Cardiac fibroblast (primary cell): ENCODE data around the gene SLC27A5.
A peak's percentile ranks its signal among the peaks of the same experiment; 100 is the strongest.

Experiments
- DNase-seq, 2 donors: peaks; one replicate each; pipeline versions ENCODE4 v3.0.0 to v3.0.0-alpha.2; 2010; ENCODE audit warnings: low read depth in 2 of 2
- H3K4me3 ChIP-seq, 2 donors: replicated peaks in 1 of 2; 1 replicate in 1 of 2; 2 replicates in 1 of 2; pipeline ENCODE4 v1.5.1; 2011; ENCODE audit warnings: low read depth in 2 of 2, low read length in 2 of 2, mild to moderate bottlenecking in 2 of 2, moderate library complexity in 1 of 2
- TF ChIP-seq, protein P1 (sequence below): IDR thresholded peaks from one replicate; pipeline ENCODE4 v1.5.1; 2011; ENCODE audit warnings: low read depth, mild to moderate bottlenecking, low read length, inconsistent platforms

Gene SLC27A5

DNA sequence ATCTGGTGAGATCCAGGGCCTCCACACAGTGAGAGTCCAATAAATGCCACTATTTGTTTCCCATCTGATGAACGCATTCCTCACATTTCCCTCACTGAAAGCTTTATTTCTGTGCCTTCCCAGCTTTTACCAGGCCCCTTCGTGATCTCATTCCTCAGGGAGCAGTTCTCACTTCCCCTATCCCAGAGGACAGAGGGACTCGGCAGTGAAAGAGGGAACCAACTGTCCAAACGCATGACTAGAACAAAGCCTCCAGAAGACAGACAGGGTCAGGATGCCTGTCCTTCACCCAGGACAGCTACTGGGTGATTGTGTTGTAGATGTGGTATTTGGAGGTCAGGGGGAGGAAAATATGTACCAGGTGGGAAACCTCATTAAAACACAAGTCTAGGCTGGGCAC lies 9.9 kb upstream of the SLC27A5 start:
- no peak for DNase-seq
- TF ChIP-seq, protein P1, sequence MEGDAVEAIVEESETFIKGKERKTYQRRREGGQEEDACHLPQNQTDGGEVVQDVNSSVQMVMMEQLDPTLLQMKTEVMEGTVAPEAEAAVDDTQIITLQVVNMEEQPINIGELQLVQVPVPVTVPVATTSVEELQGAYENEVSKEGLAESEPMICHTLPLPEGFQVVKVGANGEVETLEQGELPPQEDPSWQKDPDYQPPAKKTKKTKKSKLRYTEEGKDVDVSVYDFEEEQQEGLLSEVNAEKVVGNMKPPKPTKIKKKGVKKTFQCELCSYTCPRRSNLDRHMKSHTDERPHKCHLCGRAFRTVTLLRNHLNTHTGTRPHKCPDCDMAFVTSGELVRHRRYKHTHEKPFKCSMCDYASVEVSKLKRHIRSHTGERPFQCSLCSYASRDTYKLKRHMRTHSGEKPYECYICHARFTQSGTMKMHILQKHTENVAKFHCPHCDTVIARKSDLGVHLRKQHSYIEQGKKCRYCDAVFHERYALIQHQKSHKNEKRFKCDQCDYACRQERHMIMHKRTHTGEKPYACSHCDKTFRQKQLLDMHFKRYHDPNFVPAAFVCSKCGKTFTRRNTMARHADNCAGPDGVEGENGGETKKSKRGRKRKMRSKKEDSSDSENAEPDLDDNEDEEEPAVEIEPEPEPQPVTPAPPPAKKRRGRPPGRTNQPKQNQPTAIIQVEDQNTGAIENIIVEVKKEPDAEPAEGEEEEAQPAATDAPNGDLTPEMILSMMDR, result no peak
- no peak overlapping the region for H3K4me3 ChIP-seq

DNA sequence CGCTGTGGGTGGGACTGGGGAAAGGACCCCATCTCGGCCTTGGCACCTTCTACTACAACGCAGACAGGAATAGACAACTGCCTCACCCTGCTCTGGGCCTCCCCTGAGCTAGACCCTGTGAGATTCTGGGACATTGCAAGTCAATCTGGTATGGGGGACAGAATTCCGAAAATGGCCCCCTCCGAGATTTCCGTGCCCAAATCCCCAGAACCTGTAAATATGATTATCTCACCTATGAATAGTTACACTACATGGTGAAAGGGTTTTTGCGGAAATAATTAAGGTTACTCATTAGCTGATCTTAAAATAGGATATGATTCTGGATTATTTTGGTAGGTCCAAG lies 8.4 kb upstream of the SLC27A5 start:
- TF ChIP-seq, protein P1, result no peak
- no peak for DNase-seq
- peak overlapping the region; percentile 84 to 85 for H3K4me3 ChIP-seq

DNA sequence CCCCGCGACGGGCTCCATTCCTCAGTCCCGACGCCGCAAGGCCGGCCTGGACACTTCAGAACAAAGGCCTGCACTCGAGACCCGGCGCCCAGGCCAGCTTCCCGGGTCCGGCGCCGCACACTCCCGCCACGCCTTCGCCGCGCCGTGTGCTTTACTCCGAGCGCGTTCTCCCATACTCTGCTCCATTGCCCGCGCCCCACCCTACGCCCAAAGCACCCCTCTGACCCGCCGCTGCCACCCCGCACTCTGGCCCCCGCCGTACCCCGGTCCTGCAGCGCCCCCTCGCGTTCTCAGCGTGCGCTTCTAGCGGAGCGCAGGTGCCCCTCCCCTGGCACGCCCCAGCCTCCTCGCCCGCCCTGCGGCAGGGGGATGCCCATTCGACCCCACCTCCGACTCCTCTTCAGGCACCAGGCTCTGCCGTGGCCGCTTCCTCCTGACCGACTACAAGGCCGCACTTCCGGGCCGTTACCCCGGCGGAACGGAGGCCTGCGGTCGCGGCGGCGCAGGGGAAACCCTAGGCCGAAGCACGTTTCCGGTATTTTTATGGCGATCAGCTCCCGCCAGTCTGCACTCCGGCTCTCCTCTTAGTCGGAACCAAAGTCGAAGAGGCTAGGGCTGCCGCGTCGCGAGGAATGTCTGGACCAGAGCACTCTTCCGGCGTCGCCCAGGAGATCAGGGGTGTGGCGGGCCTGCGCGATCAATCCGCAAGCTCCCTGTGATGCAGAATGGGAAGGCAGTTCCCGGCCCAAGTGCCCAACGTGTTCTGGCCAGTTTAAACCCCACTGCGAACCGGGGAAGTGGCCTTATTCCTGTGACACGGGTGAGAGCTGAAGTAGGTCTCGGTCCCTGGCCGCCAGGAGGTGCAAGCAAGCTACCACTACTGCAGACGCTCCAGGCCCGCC lies 7.8 kb upstream of the SLC27A5 start, which contains the start of gene ZBTB45:
Gene ZBTB45 (minus strand): TSS at position 456 of the 902 bp plus-strand sequence. CDS start 2,137 bp downstream, outside the sequence.
- TF ChIP-seq, protein P1, result peak; percentile 55
- H3K4me3 ChIP-seq, result peak within 1 kb of the TSS; percentile 84 to 85
- DNase-seq, result peak; percentile 98

DNA sequence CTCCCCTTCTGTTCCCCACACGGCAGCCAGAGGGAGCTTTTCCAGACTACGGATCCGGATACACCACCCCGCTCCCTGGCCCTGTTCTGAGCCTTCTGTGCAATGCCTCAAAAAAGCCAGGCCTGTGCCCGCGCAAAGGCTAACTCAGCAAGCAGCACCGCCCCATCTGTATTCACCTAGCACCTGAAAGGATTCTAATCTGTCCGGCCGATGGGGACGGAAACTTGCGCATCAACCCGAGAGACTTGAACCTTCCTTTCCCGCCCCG lies 7.2 kb upstream of the SLC27A5 start:
- TF ChIP-seq, protein P1, result peak; percentile 80
- peak; percentile 77 to 78 for DNase-seq
- H3K4me3 ChIP-seq, result peak overlapping the region; percentile 84 to 85

DNA sequence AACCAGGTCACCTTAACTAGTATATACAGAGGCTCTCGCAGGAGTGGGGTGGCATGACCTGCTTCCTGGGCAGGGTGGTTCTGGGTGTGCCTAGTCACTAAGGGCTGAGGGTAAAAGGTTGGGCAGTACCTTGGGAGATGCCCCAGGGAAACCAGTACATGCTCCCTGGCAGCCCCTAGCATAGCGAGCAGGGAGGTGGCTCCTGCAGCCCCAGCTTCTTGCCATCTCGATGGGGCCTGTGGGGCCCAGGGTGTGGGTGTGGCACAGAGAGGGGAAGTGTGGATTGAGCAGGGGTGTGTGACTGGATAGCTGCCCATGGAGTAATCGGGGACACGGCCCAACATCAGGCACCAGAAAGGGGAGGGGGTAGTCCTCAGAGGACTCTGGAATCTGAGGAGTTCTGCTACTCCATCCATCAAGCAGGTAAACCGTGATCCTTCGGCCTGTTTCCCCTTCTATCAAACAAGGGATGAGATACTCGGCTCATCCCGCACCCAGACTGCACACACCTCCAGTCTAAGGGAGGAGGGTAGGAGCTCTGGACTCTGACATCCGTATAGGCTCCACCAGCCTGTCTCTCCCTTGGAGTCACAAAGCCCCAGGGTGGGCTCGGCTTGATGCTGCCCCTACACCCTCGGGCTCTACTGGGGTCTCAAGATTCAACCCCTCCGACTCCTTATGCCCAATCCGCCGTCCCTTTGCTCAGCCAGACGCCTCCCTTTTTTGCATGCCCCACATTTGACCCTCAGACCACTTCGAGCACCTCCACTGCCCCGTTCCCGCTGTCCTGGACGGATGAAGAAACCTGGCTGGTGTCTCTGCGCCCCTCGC lies 6.7 kb upstream of the SLC27A5 start:
- peak overlapping the region; percentile 84 to 85 for H3K4me3 ChIP-seq
- peak in 1 of 2 donors; percentile 7 for DNase-seq
- TF ChIP-seq, protein P1, result no peak

DNA sequence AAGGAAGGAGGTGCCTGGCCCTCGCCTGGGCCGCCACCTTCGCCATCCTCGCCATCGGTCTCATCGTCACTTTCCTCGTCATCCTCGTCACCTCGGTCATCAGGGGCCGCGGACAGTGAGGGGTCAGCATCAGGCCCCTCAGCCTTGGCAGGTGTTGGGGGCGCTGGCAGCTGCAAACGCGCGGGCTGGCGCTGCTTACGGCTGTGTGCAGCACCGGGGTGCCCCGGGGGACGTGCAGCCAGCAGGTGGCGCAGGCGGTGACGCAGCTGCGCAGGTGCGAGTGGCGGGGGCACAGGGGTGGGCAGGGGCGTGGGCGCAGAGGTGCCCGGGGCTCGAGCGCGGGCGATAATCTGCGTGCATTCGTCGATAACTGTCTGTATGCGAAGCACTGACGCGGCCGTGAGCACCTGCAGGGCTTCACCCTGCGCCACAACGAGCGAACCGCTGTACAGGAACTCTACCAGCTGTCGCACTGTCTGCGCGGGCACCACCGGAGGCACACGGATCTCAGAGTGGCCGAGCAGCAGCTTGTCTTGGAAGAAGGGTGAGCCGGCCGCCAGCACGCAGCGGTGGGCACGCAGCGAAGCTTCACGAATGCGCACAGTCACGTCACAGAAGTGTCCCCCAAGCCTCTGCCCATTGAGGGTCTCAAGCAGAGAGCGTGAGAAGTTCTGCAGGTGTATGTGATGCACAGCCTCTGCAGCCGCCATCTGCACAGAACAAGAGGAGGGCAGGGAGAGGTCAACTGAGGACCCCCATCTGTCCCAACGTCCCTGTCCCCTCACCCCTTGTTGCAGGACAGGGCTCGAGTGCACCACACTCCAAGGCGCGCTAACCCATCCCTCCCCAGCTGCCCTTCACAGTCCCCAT lies 5.4 kb upstream of the SLC27A5 start:
- H3K4me3 ChIP-seq, result no peak overlapping the region
- TF ChIP-seq, protein P1, result no peak
- no peak for DNase-seq
